ENCODE results near the gene TMTC1.

- TF ChIP-seq CTCF (IDR thresholded peaks at IDR 0.05) (no peak), POLR2A (IDR thresholded peaks at IDR 0.05) (no peak)
Measured at GRCh38 chr12:29709496-29710040, 74.2 kb downstream of the TMTC1 start.
